Smooth muscle cell of the coronary artery (primary cell): ENCODE results near the gene FNDC4. TPM values are rescaled to one million over a fixed set of nuclear protein-coding genes. Genes with fewer than 3 reads are reported as not detected.

Source experiments
- total RNA-seq: library from RNA; depleted of rRNA; stranded (reverse); fragments of >200 nt; gene quantifications from 2 replicates; pipeline ENCODE4 v1.2.3, GENCODE V29; 2014; ENCODE audit warnings: low replicate concordance

FNDC4 gene, protein sequence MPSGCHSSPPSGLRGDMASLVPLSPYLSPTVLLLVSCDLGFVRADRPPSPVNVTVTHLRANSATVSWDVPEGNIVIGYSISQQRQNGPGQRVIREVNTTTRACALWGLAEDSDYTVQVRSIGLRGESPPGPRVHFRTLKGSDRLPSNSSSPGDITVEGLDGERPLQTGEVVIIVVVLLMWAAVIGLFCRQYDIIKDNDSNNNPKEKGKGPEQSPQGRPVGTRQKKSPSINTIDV
- total RNA-seq, result 15.9 and 31.8 TPM in 2 replicates

DNA sequence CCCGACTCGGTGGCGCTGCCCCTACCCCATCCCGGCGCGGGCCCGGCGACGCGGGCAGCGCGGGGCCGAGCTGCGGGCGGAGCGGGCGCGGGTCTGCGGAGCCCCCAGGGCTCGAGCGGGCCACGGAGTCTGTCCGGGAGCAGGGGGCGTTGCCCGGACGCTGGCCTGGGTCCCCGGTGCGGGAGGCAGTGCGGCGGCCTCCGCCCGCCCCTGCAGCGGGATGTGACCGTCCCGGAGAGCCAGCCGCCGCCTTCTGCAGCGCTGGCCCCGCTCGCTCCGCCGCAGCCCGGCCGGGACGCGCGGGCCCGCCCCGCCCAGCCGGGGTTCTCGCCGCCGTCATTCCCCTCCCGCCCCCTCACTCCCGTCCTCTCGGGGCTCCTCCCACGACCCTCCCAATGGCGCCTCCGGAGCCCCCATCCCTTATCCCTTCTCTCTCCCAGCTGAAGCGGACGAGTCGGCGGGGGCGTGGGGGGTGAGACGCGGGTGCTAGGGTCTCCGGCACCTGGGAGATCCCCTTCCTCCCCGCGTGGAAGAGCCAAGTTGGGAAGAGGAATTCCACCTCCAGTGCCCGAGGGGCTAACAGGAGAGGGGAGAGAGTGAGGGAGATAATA lies at the start of gene FNDC4:
FNDC4 (minus strand) TSS at position 257 of the 611 bp plus-strand sequence. CDS start 521 bp downstream, outside the sequence.

DNA sequence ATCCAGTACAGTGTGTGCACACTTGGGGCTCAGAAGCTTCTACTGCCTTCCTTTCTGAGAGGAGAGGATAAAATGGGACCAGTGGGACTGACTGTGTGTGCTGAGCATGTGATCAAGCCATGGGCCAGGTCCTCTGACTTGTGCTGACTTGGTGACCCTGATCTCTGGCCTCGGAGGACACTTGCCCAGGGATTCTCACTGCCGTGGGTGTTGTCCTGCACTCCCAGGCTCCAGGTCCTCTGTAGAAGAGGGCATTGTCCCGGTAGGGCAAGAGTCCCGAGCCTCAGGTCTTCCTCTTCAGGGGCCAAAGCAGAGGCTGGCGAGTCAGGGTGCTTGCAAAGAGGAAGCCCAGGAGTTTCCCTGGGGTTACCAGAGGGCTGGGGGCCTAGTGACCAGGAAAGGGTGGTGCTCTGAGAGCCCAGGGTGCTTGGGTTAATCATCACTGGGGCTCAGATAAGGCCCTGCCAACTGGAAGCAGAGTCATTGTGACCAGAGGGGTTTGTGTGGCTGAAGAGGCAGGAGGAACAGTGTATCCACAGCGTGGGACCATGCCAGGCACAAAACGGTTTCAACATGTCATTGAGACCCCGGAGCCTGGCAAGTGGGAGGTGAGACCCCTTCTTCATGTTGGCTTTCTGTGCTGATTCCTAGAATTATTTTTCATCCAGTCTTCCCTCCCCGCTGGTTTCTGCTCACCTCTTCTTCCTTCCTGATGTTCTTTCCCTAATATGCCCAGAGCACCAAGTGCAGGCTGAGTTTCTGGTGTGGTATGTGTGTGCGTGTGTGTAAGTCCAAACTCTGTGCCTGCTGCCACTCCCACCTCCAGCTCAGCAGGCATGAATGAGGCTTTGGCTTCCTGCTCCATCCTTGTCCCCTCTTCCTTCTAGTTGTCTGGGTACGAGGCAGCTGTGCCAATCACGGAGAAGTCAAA lies 1.6 kb upstream of the FNDC4 start, which contains the start of gene GCKR:
GCKR (plus strand) TSS at position 483 of the 931 bp plus-strand sequence; CDS start at position 549, 66 bp downstream.

DNA sequence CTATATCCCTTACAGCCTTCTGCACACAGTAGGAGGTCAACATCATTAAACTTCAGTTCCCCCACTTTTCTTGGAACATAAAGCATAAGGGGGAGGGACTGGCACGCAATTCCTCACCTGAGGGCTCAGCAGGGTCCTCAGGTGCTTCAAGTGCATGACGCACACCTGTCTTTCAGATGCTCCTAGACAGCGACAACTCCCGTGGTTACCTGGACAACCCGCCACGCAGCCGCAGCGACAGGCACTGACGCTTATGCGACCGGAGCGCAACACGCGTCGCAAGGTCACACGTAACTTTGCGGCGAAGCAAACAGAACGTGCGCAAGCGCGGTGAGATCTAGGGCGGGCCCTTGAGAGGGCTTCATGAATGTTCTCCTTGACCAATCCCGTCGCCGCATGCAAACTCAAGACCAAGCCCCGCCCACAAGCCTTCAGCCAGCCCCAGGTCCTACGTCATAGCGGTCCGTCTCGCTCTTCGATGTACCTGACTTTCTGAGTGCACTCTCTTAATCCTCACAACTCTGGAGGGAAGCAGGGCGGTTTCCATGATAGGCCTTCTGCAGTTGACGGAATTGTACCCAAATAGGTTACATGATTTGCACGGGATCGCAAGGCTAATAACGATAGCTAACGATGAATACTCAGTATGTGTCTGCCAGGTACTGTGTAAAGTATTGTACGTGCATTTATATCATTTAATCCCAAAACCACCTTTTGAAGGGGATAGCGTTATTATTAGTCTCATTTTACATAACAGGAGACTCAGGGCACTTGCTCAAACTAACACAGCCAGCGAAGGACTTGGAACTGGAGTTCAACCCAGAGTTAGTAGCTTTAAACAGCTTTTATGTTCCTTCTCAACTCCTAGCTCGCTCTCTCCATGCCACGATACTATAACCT lies 5.3 kb downstream of the FNDC4 start, which contains the start of gene IFT172:
IFT172 (minus strand) TSS at position 246 of the 900 bp plus-strand sequence; CDS start at position 156, 90 bp downstream.

DNA sequence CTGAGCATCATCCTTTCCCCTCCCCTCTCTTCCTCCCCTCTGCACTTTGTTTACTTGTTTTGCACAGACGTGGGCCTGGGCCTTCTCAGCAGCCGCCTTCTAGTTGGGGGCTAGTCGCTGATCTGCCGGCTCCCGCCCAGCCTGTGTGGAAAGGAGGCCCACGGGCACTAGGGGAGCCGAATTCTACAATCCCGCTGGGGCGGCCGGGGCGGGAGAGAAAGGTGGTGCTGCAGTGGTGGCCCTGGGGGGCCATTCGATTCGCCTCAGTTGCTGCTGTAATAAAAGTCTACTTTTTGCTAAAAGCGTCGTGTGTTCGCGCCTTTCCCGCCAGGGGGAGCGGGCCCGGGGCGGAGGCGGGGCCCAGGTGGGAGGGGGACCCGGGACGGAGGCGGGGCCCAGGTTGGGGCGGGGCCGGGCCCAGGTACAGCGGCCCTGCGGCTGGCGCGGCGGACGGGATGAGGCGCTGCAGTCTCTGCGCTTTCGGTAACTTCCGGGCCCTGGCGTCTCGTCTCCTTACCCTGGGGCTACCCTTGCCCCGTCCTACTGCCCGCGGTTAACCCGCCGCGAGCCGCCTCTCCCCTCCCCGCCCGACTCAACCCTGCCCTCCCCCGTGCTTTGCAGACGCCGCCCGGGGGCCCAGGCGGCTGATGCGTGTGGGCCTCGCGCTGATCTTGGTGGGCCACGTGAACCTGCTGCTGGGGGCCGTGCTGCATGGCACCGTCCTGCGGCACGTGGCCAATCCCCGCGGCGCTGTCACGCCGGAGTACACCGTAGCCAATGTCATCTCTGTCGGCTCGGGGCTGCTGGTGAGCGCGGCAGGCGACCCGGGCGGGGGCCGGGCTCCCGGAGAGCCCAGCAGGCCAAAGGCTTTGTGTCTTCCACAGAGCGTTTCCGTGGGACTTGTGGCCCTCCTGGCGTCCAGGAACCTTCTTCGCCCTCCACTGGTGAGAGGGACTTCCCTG lies 52.8 kb downstream of the FNDC4 start, which contains the start of gene KRTCAP3:
KRTCAP3 (plus strand) TSS at position 424 of the 962 bp plus-strand sequence; CDS start at position 456, 32 bp downstream.

Other genes with a start within 250 kb of the FNDC4 start
- 0.38 TPM in 1 of 2 replicates, not detected in the other for gene SLC30A3, start 232.2 kb downstream of the FNDC4 start, total RNA-seq
- gene DNAJC5G, start 219.8 kb downstream of the FNDC4 start, total RNA-seq, result not detected in 2 replicates
- gene TRIM54, start 212.8 kb downstream of the FNDC4 start, total RNA-seq, result not detected in 2 replicates
- 0.30 TPM in 1 of 2 replicates, not detected in the other for gene UCN, start 186.8 kb downstream of the FNDC4 start, total RNA-seq
- gene MPV17, start 172.1 kb downstream of the FNDC4 start, total RNA-seq, result 48.7 and 76.6 TPM in 2 replicates
- 13.1 and 19.6 TPM in 2 replicates for gene GTF3C2, start 138.4 kb downstream of the FNDC4 start, total RNA-seq
- gene EIF2B4, start 124.9 kb downstream of the FNDC4 start, total RNA-seq, result 29.5 and 51.1 TPM in 2 replicates
- 100 and 134 TPM in 2 replicates for gene SNX17, start 124.6 kb downstream of the FNDC4 start, total RNA-seq
- gene ZNF513, start 114.5 kb downstream of the FNDC4 start, total RNA-seq, result 5.4 and 7.9 TPM in 2 replicates
- 93.1 and 102 TPM in 2 replicates for gene PPM1G, start 85.6 kb downstream of the FNDC4 start, total RNA-seq
- gene NRBP1, start 66.6 kb downstream of the FNDC4 start, total RNA-seq, result 106 TPM in 2 replicates
- not detected in 2 replicates for gene KRTCAP3, start 52.8 kb downstream of the FNDC4 start, total RNA-seq
- gene IFT172, start 5.5 kb downstream of the FNDC4 start, total RNA-seq, result 28.8 and 79.4 TPM in 2 replicates
- 0.12 and 3.5 TPM in 2 replicates for gene GCKR, start 1.6 kb upstream of the FNDC4 start, total RNA-seq
- gene ZNF512, start 87.8 kb upstream of the FNDC4 start, total RNA-seq, result 7.8 and 16.3 TPM in 2 replicates
- gene CCDC121, start 133.8 kb upstream of the FNDC4 start, total RNA-seq, result 2.1 and 2.4 TPM in 2 replicates
- 29.0 and 30.4 TPM in 2 replicates for gene GPN1, start 133.8 kb upstream of the FNDC4 start, total RNA-seq
- 14.4 and 17.9 TPM in 2 replicates for gene SUPT7L, start 168.4 kb upstream of the FNDC4 start, total RNA-seq
- 20.0 and 24.1 TPM in 2 replicates for gene SLC4A1AP, start 168.7 kb upstream of the FNDC4 start, total RNA-seq